BE2C (cell line): ENCODE results near the gene SHE.

Experiments
- DNase-seq: peaks from one replicate; pipeline ENCODE4 v3.0.0-alpha.2; 2020
- H3K27me3 ChIP-seq: fragments of 250-450 bp; sonication (Bioruptor Pico); 2 replicates; pipeline ENCODE4 v1.5.1; 2020; ENCODE audit warnings: mild to moderate bottlenecking
- H3K36me3 ChIP-seq: fragments of 250-450 bp; sonication (Bioruptor Pico); 2 replicates; pipeline ENCODE4 v1.5.1; 2020; ENCODE audit warnings: mild to moderate bottlenecking
- H3K4me1 ChIP-seq: fragments of 250-450 bp; sonication (Bioruptor Pico); 2 replicates; pipeline ENCODE4 v1.5.1; 2020
- H3K4me3 ChIP-seq: 2 replicates; pipeline ENCODE4 v1.5.1; 2011; ENCODE audit warnings: low read depth, low read length
- H3K9me3 ChIP-seq: fragments of 250-450 bp; sonication (Bioruptor Pico); 2 replicates; pipeline ENCODE4 v1.5.1; 2020
- CTCF ChIP-seq: IDR thresholded peaks from 2 replicates; pipeline ENCODE4 v1.5.1; 2012; ENCODE audit warnings: mild to moderate bottlenecking, low read depth, low read length

The SHE gene

GRCh38 chr1:154463512-154463990, 38.7 kb downstream of the SHE start:
- Histone ChIP-seq H3K27me3 (no peaks in the 10 kb centered on the region), H3K4me1 (no peaks in the 10 kb centered on the region), H3K9me3 (no peaks in the 10 kb centered on the region), H3K36me3 (no peaks in the 10 kb centered on the region), H3K4me3 (no peak overlapping the region)
- TF ChIP-seq CTCF, result no peak
- DNase-seq, result no peak

- no peaks in the 10 kb centered on the region for H3K27me3 ChIP-seq
- H3K36me3 ChIP-seq, result no peaks in the 10 kb centered on the region
- DNase-seq, result no peak
- TF ChIP-seq CTCF, result no peak
- no peaks in the 10 kb centered on the region for H3K4me1 ChIP-seq
- H3K9me3 ChIP-seq, result no peaks in the 10 kb centered on the region
- H3K4me3 ChIP-seq, result no peak overlapping the region
Measured at GRCh38 chr1:154460695-154461260, 41.4 kb downstream of the SHE start.

GRCh38 chr1:154459080-154459479, 43.1 kb downstream of the SHE start:
- no peak for TF ChIP-seq CTCF
- H3K27me3 ChIP-seq, result no peaks in the 10 kb centered on the region

GRCh38 chr1:154456631-154457030, 45.6 kb downstream of the SHE start:
- no peak for DNase-seq
- H3K4me3 ChIP-seq, result no peak overlapping the region
- H3K36me3 ChIP-seq, result no peaks in the 10 kb centered on the region
- H3K4me1 ChIP-seq, result no peaks in the 10 kb centered on the region
- TF ChIP-seq CTCF, result no peak
- no peaks in the 10 kb centered on the region for H3K9me3 ChIP-seq
- H3K27me3 ChIP-seq, result no peaks in the 10 kb centered on the region

More at GRCh38 chr1:154459080-154459479, 43.1 kb downstream of the SHE start:
- Histone ChIP-seq H3K36me3 (no peaks in the 10 kb centered on the region), H3K4me1 (no peaks in the 10 kb centered on the region), H3K4me3 (no peak overlapping the region), H3K9me3 (no peaks in the 10 kb centered on the region)
- DNase-seq, result no peak

GRCh38 chr1:154454386-154455120, 47.7 kb downstream of the SHE start:
- H3K36me3 ChIP-seq, result no peaks in the 10 kb centered on the region
- DNase-seq, result no peak
- no peaks in the 10 kb centered on the region for H3K9me3 ChIP-seq
- no peaks in the 10 kb centered on the region for H3K4me1 ChIP-seq
- no peak overlapping the region for H3K4me3 ChIP-seq
- no peak for TF ChIP-seq CTCF
- H3K27me3 ChIP-seq, result no peaks in the 10 kb centered on the region

- Histone ChIP-seq H3K4me1 (no peaks in the 10 kb centered on the region), H3K4me3 (no peak overlapping the region), H3K27me3 (no peaks in the 10 kb centered on the region), H3K36me3 (no peaks in the 10 kb centered on the region), H3K9me3 (no peaks in the 10 kb centered on the region)
- TF ChIP-seq CTCF, result no peak
- DNase-seq, result no peak
Measured at GRCh38 chr1:154453574-154454352, 48.4 kb downstream of the SHE start.
